GM21423 (cell line): Measurements from ENCODE around the gene NSFL1C.

Experiments
- ATAC-seq: cut with Tn5 transposase; IDR thresholded peaks from one replicate; pipeline ENCODE4 v1.9.1; 2021; ENCODE audit warnings: mild to moderate bottlenecking, moderate library complexity; ENCODE audit not compliant: unreplicated experiment

NSFL1C gene

DNA sequence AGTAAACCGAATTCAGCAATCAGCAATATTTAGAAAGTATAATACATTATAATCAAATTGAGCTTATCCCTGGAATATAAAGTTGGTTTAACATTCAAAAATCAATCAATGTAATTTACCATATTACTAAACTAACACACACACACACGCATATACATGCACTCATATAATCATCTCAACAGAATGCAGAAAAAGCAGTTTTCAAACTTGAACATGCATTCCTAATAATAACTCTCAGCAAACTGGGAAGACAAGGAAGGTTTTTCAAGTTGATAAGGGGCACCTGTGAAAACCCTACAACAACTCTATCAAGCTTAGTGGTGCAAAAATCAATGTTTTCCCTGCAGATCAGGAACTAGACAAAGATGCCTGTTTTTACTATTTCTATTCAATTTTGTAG lies 19.9 kb upstream of the NSFL1C start:
- ATAC-seq, result no peak

- no peak for ATAC-seq
Observed at GRCh38 chr20:1484438-1485116, 17.9 kb upstream of the NSFL1C start.

DNA sequence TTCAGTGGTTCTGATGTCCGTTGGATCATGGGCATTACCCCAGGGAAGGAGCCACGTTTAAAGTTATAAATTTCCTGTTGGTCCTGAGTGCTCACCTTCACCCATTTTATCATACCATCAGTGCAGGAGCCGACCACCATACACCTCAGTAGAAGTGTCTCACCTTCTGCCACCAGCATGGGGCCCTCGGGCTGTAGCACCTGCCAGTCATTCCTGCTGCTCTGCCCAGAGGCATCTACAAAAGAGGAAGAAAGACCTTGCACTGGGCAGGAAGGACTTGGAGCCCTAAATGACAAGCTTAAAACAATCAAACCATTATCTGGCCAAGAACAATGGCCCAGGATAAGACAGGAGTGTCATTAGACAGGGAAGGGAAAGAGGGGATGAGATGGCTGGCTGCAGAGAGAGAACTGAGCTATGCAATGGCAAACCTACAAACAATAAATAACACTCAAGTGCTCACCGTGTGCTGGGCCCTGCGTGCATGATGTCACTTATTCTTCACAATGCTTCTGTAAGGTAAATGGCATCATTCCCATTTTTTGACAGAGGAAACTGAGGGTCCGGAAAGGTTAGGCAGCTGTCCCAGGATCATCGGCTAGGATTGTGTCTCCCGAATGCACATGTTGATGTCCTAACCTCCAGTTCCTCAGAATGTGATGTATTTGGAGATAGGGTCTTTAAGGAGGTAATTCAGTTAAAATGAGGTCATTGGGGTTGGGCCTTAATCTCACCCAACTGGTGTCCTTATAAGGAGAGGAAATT lies 13.4 kb upstream of the NSFL1C start:
- no peak for ATAC-seq

GRCh38 chr20:1478566-1478965 lies 11.9 kb upstream of the NSFL1C start:
- ATAC-seq, result no peak

- ATAC-seq, result no peak
Observed at GRCh38 chr20:1477896-1478490, 11.3 kb upstream of the NSFL1C start.

GRCh38 chr20:1474817-1475603 lies 8.4 kb upstream of the NSFL1C start:
- ATAC-seq, result no peak

DNA sequence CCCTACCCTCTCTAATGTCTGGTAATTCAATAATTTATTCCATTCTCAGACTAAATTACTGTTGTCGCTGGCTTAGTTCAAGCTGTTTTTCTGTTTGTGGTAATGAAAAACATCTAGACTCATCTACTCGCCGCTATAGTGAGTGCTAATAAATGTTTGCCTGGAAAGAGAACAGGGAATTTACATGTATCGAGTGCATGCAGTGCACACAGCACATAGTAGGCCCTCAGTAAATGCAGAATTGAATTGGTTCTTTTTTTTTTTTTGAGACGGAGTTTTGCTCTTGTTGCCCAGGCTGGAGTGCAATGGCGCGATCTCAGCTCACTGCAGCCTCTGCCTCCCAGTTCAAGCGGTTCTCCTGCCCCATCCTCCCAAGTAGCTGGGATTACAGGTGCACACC lies 7.7 kb upstream of the NSFL1C start:
- no peak for ATAC-seq

DNA sequence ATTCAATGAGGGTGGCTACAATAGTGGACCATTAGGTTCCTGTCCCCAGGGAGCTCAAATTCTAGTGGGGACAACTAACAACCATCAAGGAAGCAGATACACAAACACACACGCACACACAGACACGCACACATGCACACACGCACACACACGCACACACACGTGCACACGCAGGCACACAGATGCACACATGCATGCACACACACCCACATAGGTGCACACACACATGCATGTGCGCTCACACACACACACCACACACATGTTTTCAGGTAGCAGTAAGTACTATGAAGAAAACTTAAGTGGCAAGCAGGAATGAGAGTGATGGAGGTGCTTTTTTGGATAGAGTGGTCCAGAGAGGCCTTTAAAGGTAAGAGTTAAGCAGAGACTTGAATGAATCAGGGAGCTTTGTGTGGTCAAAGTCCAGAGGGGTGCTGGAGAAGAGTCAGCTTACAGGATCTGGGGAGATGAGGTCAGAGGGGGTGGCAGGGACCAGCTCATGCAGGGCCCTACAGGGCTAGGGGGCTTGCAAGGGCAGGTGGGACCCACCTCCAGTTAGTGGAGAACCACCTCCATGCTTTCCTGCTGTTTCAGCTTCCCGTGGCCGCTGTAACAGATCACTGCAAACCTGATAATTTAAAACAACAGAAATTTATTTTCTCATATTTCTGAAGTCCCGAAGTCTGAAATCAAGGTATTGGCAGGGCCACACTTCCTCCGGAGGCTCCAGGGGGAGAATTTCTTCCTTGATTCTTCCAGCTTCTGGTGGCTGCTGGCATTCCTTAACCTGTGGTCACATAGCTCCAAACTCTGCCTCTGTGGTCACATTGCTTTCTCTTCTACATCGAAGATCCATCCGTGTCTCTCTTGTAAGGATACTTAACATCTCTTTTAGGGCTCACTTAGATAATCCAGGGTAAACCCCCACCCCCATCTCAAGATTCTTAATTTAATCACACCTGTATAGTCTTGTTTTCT lies 6.9 kb upstream of the NSFL1C start:
- ATAC-seq, result no peak

DNA sequence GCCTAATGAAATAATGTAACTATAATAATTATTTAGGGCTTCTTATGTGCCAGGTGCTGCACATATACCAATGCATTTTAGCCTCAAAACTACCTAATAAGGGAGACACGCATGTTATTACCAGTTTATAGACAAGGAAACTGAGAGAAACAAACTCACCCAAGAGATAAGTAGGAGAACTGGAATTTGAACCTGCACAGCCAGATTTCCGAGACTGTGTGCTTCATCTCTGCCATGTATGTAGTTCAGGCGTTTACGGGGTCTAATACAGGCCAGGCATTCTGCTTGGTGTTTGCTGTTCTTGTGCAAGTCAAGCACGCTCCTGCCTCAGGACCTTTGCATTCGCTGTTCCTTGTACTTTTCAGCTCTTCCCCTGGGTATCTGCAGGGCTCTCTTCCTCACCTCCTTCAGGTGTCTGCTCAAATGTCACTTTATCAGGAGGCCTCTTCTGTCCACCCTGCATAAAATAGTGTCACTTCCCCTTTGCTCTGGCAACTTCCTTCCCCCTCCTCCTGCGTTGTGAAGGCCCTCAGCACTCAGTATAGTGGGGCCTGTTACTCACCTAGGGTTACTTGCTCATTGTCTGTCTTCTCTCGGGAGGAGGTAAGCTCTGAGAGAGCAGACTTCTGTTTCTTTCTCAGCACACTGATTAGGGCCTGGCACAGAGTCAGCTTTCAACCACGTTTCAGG lies 6.1 kb upstream of the NSFL1C start:
- no peak for ATAC-seq

GRCh38 chr20:1471242-1471641 lies 4.6 kb upstream of the NSFL1C start:
- ATAC-seq, result no peak

DNA sequence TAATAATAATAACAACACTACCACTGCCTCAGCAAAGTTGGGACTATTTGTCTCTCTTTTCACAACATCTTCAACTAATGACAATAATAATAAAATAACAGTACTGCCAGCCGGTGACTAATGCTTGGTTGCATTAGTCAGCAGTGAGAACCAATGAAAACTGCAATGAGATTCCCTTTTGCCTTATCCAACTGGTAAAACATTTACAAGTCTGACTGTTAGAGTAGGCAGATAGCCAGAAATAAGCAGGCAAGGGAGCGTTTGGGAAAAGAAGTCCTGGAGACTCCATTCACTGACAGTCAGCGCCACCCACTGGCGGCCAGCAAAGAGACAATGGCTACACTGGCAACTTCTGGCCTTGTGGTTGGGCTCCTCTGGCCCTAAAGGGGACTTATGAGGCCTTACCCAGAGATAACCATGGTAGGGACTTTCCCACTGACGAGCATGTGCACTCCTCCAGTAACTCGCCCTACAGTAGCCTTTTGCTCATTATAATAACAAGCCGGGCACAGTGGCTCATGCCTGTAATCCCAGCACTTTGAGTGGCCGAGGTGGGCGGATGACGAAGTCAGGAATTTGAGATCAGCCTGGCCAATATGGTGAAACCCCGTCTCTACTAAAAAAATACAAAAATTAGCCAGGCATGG lies 3.4 kb upstream of the NSFL1C start:
- ATAC-seq, result no peak

- ATAC-seq, result no peak
Observed at GRCh38 chr20:1469306-1469905, 2.8 kb upstream of the NSFL1C start.

GRCh38 chr20:1468117-1468624 lies 1.5 kb upstream of the NSFL1C start:
- no peak for ATAC-seq

DNA sequence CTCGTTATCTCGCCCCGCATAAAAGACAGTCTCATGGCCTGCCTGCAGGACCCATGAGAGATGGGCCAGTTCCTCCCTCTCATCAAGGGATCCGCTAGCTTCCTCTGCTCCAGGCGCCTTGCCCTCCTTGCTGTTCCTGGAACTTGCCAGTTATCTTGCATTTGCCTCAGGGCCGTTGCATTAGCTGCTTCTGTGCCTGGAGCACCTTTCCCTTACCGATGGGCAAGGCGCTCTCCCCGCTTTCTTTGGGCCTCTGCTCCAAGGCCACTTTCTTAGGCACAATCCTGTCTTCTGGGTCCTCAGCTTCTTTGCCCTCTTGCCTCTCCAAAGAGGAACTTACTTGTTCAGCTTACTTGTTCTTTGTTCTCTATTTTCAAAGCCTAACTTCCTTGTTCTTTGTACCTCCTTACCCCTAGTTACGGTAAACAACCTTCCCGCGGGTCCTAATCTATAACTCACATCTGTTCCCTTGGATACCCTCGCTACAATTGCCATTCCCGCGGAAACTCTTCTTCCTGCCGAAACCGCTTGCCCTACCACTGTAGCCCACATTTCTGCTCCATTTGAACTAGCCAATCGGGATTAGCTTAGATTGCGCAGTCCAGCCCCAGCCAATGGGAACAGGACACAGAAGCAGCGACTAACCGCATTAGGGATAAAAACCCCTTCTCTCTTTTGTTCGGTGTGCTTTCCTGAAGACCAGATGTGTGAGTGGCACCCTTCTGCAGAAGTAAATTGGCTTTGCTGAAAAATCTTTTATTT lies 887 bp upstream of the NSFL1C start:
- no peak for ATAC-seq

DNA sequence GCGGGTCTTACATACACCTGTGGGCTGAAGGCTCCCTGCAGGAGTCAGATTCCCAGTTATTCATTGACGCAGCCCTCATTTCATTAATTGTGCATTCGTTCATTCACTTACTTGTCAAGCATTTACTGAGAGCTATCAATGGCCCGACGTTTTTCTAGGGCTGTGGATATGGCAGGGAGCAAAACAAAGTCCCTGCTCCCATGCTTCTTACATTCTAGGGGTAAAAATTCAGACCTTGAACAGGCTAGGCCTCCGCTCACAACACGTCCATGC lies 369 bp upstream of the NSFL1C start:
- ATAC-seq, result no peak

- no peak for ATAC-seq
Observed at GRCh38 chr20:1465470-1466210, 1.0 kb downstream of the NSFL1C start.

DNA sequence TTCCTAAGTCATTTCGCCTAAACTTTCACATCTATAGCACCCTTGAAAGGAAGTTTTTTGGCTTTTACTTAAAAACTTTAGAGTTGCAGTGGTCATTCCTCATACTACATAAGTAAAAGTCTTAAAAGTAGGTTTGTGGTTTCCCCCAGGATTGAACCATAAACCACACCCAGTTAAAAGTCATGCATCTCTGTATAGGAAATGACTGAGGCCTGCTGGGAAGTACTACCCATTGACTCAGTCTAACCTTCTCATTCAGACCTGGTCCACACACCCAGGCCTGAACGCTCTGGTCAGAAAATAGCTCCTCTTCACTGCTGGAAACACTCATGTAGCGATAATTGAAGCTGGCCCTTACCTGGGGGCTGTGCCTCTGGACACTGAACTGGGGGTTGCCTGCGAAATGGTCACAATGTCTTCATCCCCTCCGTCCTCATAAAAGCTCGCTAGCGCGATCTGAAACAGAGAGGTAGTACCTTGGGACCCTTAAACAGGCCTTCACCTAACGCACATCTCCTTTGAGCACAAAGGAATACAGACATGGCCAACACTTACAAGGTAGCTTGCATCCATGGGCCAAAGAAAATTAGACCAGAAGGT lies 2.6 kb downstream of the NSFL1C start:
- ATAC-seq, result no peak
